ENCODE data around the gene CCDC32. TPM values are rescaled to one million over a fixed set of nuclear protein-coding genes. Genes with fewer than 3 reads are reported as not detected.

The CCDC32 gene
- total RNA-seq, 1 experiment from 2014 or later, result 22.2 TPM

- no TSS peak for BruUV-seq (replicated peaks)
- TF ChIP-seq CTCF (conservative IDR thresholded peaks at IDR 0.05), result no peak
- TF ChIP-seq EZH2 (IDR thresholded peaks at IDR 0.05; ENCODE audit: low read depth), result no peak
- no peak overlapping the region for H3K27ac ChIP-seq
- POLR2A ChIA-PET (ENCODE audit: unreplicated experiment), result interaction anchor here (0.6 to 0.7 kb wide), 3 partner anchors 111 to 1031 kb away, joined by 3 to 4 read pairs (median 3); no protein-coding TSS in a partner anchor
- H3K4me3 ChIP-seq, result peak overlapping the region; percentile 61; the same call in 1 of the 2 replicates
- no peak for DNase-seq
- no peaks in the 10 kb centered on the region for H3K79me2 ChIP-seq (ENCODE audit: low read depth)
- peaks cover 7% of the 10 kb centered on the region for H3K4me1 ChIP-seq (replicated peaks; ENCODE audit: insufficient read depth)
- CTCF ChIA-PET, result no interaction called here
- no peaks in the 10 kb centered on the region for H3K9me2 ChIP-seq (ENCODE audit: insufficient read depth)
- H3K36me3 ChIP-seq (ENCODE audit: low read depth), result no peaks in the 10 kb centered on the region
- peak overlapping the region; percentile 84; the same call in 1 of the 2 replicates for H2AFZ ChIP-seq
- no peaks in the 10 kb centered on the region for H4K20me1 ChIP-seq (ENCODE audit: insufficient read depth)
- peaks cover 10% of the 10 kb centered on the region; the same call in 1 of the 2 replicates for H3F3A ChIP-seq (ENCODE audit: insufficient read depth, low read depth)
- no peaks in the 10 kb centered on the region for H3K27me3 ChIP-seq (ENCODE audit: insufficient read depth, low read depth)
- H3K9me3 ChIP-seq (ENCODE audit: insufficient read depth, low read depth), result no peaks in the 10 kb centered on the region
- intact Hi-C loops (cut with micrococcal nuclease; ENCODE audit: unreplicated experiment), result no loop called here
- H3K4me2 ChIP-seq, result peak overlapping the region; percentile 80
Measured at GRCh38 chr15:40512440-40512839, 52.4 kb downstream of the CCDC32 start.

GRCh38 chr15:40511472-40512133 lies 53.2 kb downstream of the CCDC32 start:
- Histone ChIP-seq H3K9me2 (ENCODE audit: insufficient read depth) (no peaks in the 10 kb centered on the region), H4K20me1 (ENCODE audit: insufficient read depth) (no peaks in the 10 kb centered on the region), H3K36me3 (ENCODE audit: low read depth) (no peaks in the 10 kb centered on the region), H3K27me3 (ENCODE audit: insufficient read depth, low read depth) (no peaks in the 10 kb centered on the region), H3K27ac (no peak overlapping the region), H3K79me2 (ENCODE audit: low read depth) (no peaks in the 10 kb centered on the region), H3K4me2 (peak overlapping the region; percentile 80), H3K4me1 (replicated peaks; ENCODE audit: insufficient read depth) (peaks cover 7% of the 10 kb centered on the region), H3K9me3 (ENCODE audit: insufficient read depth, low read depth) (no peaks in the 10 kb centered on the region), H3K4me3 (peak overlapping the region; percentile 61), H3F3A (ENCODE audit: insufficient read depth, low read depth) (peaks cover 10% of the 10 kb centered on the region; the same call in 1 of the 2 replicates), H2AFZ (peak overlapping the region; percentile 84)
- ChIA-PET CTCF (no interaction called here), POLR2A (ENCODE audit: unreplicated experiment) (interaction anchor here (0.6 kb wide), 1 partner anchor 110 kb away, joined by 3 read pairs; no protein-coding TSS in a partner anchor)
- BruUV-seq (replicated peaks), result no TSS peak
- peak; percentile 50 to 82 for DNase-seq
- TF ChIP-seq EZH2 (IDR thresholded peaks at IDR 0.05; ENCODE audit: low read depth) (no peak), CTCF (conservative IDR thresholded peaks at IDR 0.05) (no peak)
- intact Hi-C loops (cut with micrococcal nuclease; ENCODE audit: unreplicated experiment), result no loop called here

- intact Hi-C loops (cut with micrococcal nuclease; ENCODE audit: unreplicated experiment), result no loop called here
- Histone ChIP-seq H3K79me2 (ENCODE audit: low read depth) (no peaks in the 10 kb centered on the region), H3K9me2 (ENCODE audit: insufficient read depth) (no peaks in the 10 kb centered on the region), H3K27ac (no peak overlapping the region), H3K27me3 (ENCODE audit: insufficient read depth, low read depth) (no peaks in the 10 kb centered on the region), H3K4me2 (peak overlapping the region; percentile 80), H4K20me1 (ENCODE audit: insufficient read depth) (no peaks in the 10 kb centered on the region), H3K4me3 (peak overlapping the region; percentile 61), H3K36me3 (ENCODE audit: low read depth) (no peaks in the 10 kb centered on the region), H3F3A (ENCODE audit: insufficient read depth, low read depth) (peaks cover 10% of the 10 kb centered on the region; the same call in 1 of the 2 replicates), H2AFZ (peak overlapping the region; percentile 84), H3K4me1 (replicated peaks; ENCODE audit: insufficient read depth) (peaks cover 7% of the 10 kb centered on the region), H3K9me3 (ENCODE audit: insufficient read depth, low read depth) (no peaks in the 10 kb centered on the region)
- POLR2A ChIA-PET (ENCODE audit: unreplicated experiment), result no interaction called here
- TF ChIP-seq EZH2 (IDR thresholded peaks at IDR 0.05; ENCODE audit: low read depth) (no peak), CTCF (conservative IDR thresholded peaks at IDR 0.05) (no peak)
- no TSS peak for BruUV-seq (replicated peaks)
- DNase-seq, result no peak
- CTCF ChIA-PET, result no interaction called here
Measured at GRCh38 chr15:40511093-40511471, 53.8 kb downstream of the CCDC32 start.

All from PC-9 (cell line).